Stimulated activated naive B cell treated with anti-CD40 and anti-IgM and Interleukin-4, amounts not matched to agents 10 μg/mL and 1 μg/mL and 100 μg/mL, for 72 hours (primary cell): Measurements from ENCODE around the gene L3HYPDH.
A peak's percentile ranks its signal among the peaks of the same experiment; 100 is the strongest.
"Not testable (repeated sequence)": the region's sequence is repeated elsewhere in the genome, so short reads cannot be mapped to it uniquely, and the experiment has no call there.

Experiments used
- ATAC-seq, 2 donors: fragments of 150-1000 bp; cut with Tn5 transposase; replicated peaks; 2 replicates each; pipeline ENCODE4 v1.10.0; 2021; ENCODE audit warnings: moderate library complexity in 1 of 2
- DNase-seq: peaks from one replicate; pipeline ENCODE4 v3.0.0; 2021
- H3K27ac Mint-ChIP-seq: one replicate; pipeline ENCODE4 v1.8.0; 2022; ENCODE audit warnings: mild to moderate bottlenecking, mixed read lengths
- H3K27me3 Mint-ChIP-seq, 2 donors: one replicate each; pipeline ENCODE4 v1.8.0; 2022; ENCODE audit warnings: mixed read lengths in 2 of 2
- H3K36me3 Mint-ChIP-seq, 2 donors: one replicate each; pipeline ENCODE4 v1.8.0; 2022; ENCODE audit warnings: mixed read lengths in 2 of 2, mild to moderate bottlenecking in 1 of 2
- H3K4me1 Mint-ChIP-seq, 2 donors: one replicate each; pipeline ENCODE4 v1.8.0; 2022; ENCODE audit warnings: mixed read lengths in 2 of 2, mild to moderate bottlenecking in 1 of 2
- H3K4me3 Mint-ChIP-seq, 2 donors: one replicate each; pipeline ENCODE4 v1.8.0; 2022; ENCODE audit warnings: mild to moderate bottlenecking in 2 of 2, mixed read lengths in 2 of 2, moderate library complexity in 1 of 2
- H3K9me3 Mint-ChIP-seq, 2 donors: one replicate each; pipeline ENCODE4 v1.8.0; 2022; ENCODE audit warnings: mixed read lengths in 2 of 2, mild to moderate bottlenecking in 1 of 2

The L3HYPDH gene

GRCh38 chr14:59463787-59464485, 20.3 kb downstream of the L3HYPDH start:
- H3K4me3 Mint-ChIP-seq, result peak overlapping the region; percentile 86 to 89
- no peaks in the 10 kb centered on the region for H3K9me3 Mint-ChIP-seq
- H3K4me1 Mint-ChIP-seq, result peaks cover 5 to 8% of the 10 kb centered on the region in 2 donors
- DNase-seq (peak; percentile 18), ATAC-seq (peak; percentile 41 to 62)
- peak overlapping the region; percentile 72 for H3K27ac Mint-ChIP-seq
- H3K36me3 Mint-ChIP-seq, result peaks cover 16 to 23% of the 10 kb centered on the region in 2 donors
- H3K27me3 Mint-ChIP-seq, result peaks cover 5 to 15% of the 10 kb centered on the region in 2 donors

GRCh38 chr14:59461891-59462290, 22.3 kb downstream of the L3HYPDH start:
- Mint-ChIP-seq H3K27me3 (peaks cover 5 to 15% of the 10 kb centered on the region in 2 donors), H3K4me1 (peaks cover 5 to 8% of the 10 kb centered on the region in 2 donors), H3K27ac (no peak overlapping the region), H3K9me3 (no peaks in the 10 kb centered on the region), H3K4me3 (no peak overlapping the region), H3K36me3 (peaks cover 25 to 37% of the 10 kb centered on the region in 2 donors)
- DNase-seq (no peak), ATAC-seq (no peak)

GRCh38 chr14:59460378-59460777, 23.8 kb downstream of the L3HYPDH start:
- peaks cover 3 to 8% of the 10 kb centered on the region in 2 donors for H3K4me1 Mint-ChIP-seq
- no peak overlapping the region for H3K27ac Mint-ChIP-seq
- H3K36me3 Mint-ChIP-seq, result peaks cover 34 to 48% of the 10 kb centered on the region in 2 donors
- no peaks in the 10 kb centered on the region for H3K9me3 Mint-ChIP-seq
- H3K4me3 Mint-ChIP-seq, result no peak overlapping the region
- peaks cover 5 to 15% of the 10 kb centered on the region in 2 donors for H3K27me3 Mint-ChIP-seq
- no peak for ATAC-seq
- no peak for DNase-seq

- no peaks in the 10 kb centered on the region for H3K9me3 Mint-ChIP-seq
- peaks cover 5 to 15% of the 10 kb centered on the region in 2 donors for H3K27me3 Mint-ChIP-seq
- peaks cover 42 to 63% of the 10 kb centered on the region in 2 donors for H3K36me3 Mint-ChIP-seq
- no peaks in the 10 kb centered on the region for H3K4me1 Mint-ChIP-seq
- ATAC-seq (no peak), DNase-seq (no peak)
- H3K4me3 Mint-ChIP-seq, result no peak overlapping the region
- H3K27ac Mint-ChIP-seq, result no peak overlapping the region
These were observed 25.7 kb downstream of the L3HYPDH start for GRCh38 chr14:59458486-59458885.

GRCh38 chr14:59455411-59455810, 28.8 kb downstream of the L3HYPDH start:
- no peaks in the 10 kb centered on the region for H3K4me1 Mint-ChIP-seq
- peaks cover 0 to 9% of the 10 kb centered on the region in 2 donors for H3K27me3 Mint-ChIP-seq
- DNase-seq (no peak), ATAC-seq (no peak)
- H3K36me3 Mint-ChIP-seq, result peaks cover 38 to 63% of the 10 kb centered on the region in 2 donors
- H3K9me3 Mint-ChIP-seq, result no peaks in the 10 kb centered on the region
- no peak overlapping the region for H3K4me3 Mint-ChIP-seq
- no peak overlapping the region for H3K27ac Mint-ChIP-seq

- Mint-ChIP-seq H3K27me3 (no peaks in the 10 kb centered on the region), H3K36me3 (peaks cover 28 to 52% of the 10 kb centered on the region in 2 donors), H3K4me1 (no peaks in the 10 kb centered on the region), H3K27ac (no peak overlapping the region), H3K9me3 (no peaks in the 10 kb centered on the region), H3K4me3 (no peak overlapping the region)
- ATAC-seq (no peak), DNase-seq (no peak)
These were observed 30.1 kb downstream of the L3HYPDH start for GRCh38 chr14:59454139-59454538.

- no peaks in the 10 kb centered on the region for H3K9me3 Mint-ChIP-seq
- H3K27ac Mint-ChIP-seq, result no peak overlapping the region
- no peak overlapping the region for H3K4me3 Mint-ChIP-seq
- H3K4me1 Mint-ChIP-seq, result no peaks in the 10 kb centered on the region
- DNase-seq (no peak), ATAC-seq (no peak)
- H3K36me3 Mint-ChIP-seq, result peaks cover 18 to 37% of the 10 kb centered on the region in 2 donors
- no peaks in the 10 kb centered on the region for H3K27me3 Mint-ChIP-seq
These were observed 32.4 kb downstream of the L3HYPDH start for GRCh38 chr14:59451849-59452248.

- Mint-ChIP-seq H3K36me3 (peaks cover 13 to 30% of the 10 kb centered on the region in 2 donors), H3K9me3 (no peaks in the 10 kb centered on the region), H3K27me3 (no peaks in the 10 kb centered on the region), H3K4me1 (no peaks in the 10 kb centered on the region), H3K4me3 (no peak overlapping the region), H3K27ac (no peak overlapping the region)
- ATAC-seq, result no peak
- DNase-seq, result no peak
These were observed 33.5 kb downstream of the L3HYPDH start for GRCh38 chr14:59450716-59451115.

- not testable (repeated sequence) for H3K9me3 Mint-ChIP-seq, H3K27ac Mint-ChIP-seq, H3K27me3 Mint-ChIP-seq, ATAC-seq, H3K4me1 Mint-ChIP-seq, H3K4me3 Mint-ChIP-seq, DNase-seq
- peaks cover 2 to 13% of the 10 kb centered on the region in 2 donors for H3K36me3 Mint-ChIP-seq
These were observed 35.5 kb downstream of the L3HYPDH start for GRCh38 chr14:59448673-59449072.

- H3K4me1 Mint-ChIP-seq, result peaks cover 0 to 2% of the 10 kb centered on the region in 2 donors
- DNase-seq (no peak), ATAC-seq (no peak)
- no peak overlapping the region for H3K4me3 Mint-ChIP-seq
- H3K36me3 Mint-ChIP-seq, result no peaks in the 10 kb centered on the region
- no peaks in the 10 kb centered on the region for H3K9me3 Mint-ChIP-seq
- no peaks in the 10 kb centered on the region for H3K27me3 Mint-ChIP-seq
- H3K27ac Mint-ChIP-seq, result no peak overlapping the region
These were observed 44.8 kb downstream of the L3HYPDH start for GRCh38 chr14:59439256-59439965.

- no peaks in the 10 kb centered on the region for H3K36me3 Mint-ChIP-seq
- ATAC-seq (no peak), DNase-seq (no peak)
- H3K27ac Mint-ChIP-seq, result no peak overlapping the region
- no peaks in the 10 kb centered on the region for H3K9me3 Mint-ChIP-seq
- H3K27me3 Mint-ChIP-seq, result no peaks in the 10 kb centered on the region
- H3K4me3 Mint-ChIP-seq, result no peak overlapping the region
- peaks cover 0 to 2% of the 10 kb centered on the region in 2 donors for H3K4me1 Mint-ChIP-seq
These were observed 46.0 kb downstream of the L3HYPDH start for GRCh38 chr14:59438195-59438647.

GRCh38 chr14:59435987-59436386, 48.2 kb downstream of the L3HYPDH start:
- Mint-ChIP-seq H3K9me3 (no peaks in the 10 kb centered on the region), H3K36me3 (no peaks in the 10 kb centered on the region), H3K4me1 (no peaks in the 10 kb centered on the region), H3K27ac (no peak overlapping the region), H3K4me3 (no peak overlapping the region), H3K27me3 (no peaks in the 10 kb centered on the region)
- ATAC-seq (no peak), DNase-seq (no peak)

- ATAC-seq, result no peak
- Mint-ChIP-seq H3K4me1 (no peaks in the 10 kb centered on the region), H3K9me3 (no peaks in the 10 kb centered on the region), H3K36me3 (no peaks in the 10 kb centered on the region), H3K4me3 (no peak overlapping the region), H3K27me3 (no peaks in the 10 kb centered on the region), H3K27ac (no peak overlapping the region)
- DNase-seq, result no peak
These were observed 49.1 kb downstream of the L3HYPDH start for GRCh38 chr14:59435101-59435500.

GRCh38 chr14:59429790-59430189, 54.4 kb downstream of the L3HYPDH start:
- Mint-ChIP-seq H3K27ac (no peak overlapping the region), H3K36me3 (no peaks in the 10 kb centered on the region), H3K9me3 (no peaks in the 10 kb centered on the region), H3K27me3 (peaks cover 3 to 4% of the 10 kb centered on the region in 2 donors), H3K4me3 (no peak overlapping the region), H3K4me1 (peaks cover 6 to 23% of the 10 kb centered on the region in 2 donors)
- ATAC-seq, result no peak
- no peak for DNase-seq

GRCh38 chr14:59428581-59429012, 55.6 kb downstream of the L3HYPDH start:
- no peak overlapping the region for H3K27ac Mint-ChIP-seq
- peak; percentile 64 to 70 for ATAC-seq
- peaks cover 6 to 23% of the 10 kb centered on the region in 2 donors for H3K4me1 Mint-ChIP-seq
- no peaks in the 10 kb centered on the region for H3K36me3 Mint-ChIP-seq
- no peak overlapping the region for H3K4me3 Mint-ChIP-seq
- H3K27me3 Mint-ChIP-seq, result peaks cover 6% of the 10 kb centered on the region in 2 donors
- DNase-seq, result no peak
- no peaks in the 10 kb centered on the region for H3K9me3 Mint-ChIP-seq
